ENCODE measurements around the gene HS6ST3.

HS6ST3 gene

DNA sequence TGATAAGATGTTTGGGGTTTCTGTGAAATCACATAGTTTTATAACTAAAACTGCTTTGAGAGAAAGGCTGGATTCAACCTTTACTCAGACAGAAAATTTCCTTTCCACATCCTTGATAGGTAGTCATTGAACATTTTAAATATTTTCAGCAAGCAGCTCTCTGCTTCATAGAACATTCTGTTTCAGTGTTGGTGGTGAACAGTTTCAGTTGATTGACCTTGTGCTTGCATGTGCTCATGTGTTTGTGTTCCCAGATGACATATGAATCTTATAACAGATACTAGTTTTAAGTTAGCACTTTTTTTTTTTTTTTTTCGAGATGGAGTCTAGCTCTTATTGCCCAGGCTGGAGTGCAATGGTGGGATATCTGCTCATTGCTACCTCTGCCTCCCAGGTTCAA, 290.1 kb downstream of the HS6ST3 start:
- intact Hi-C loops (cut with DNase I; ENCODE audit: low total_unique reads): no loop called here
- H3K27ac ChIP-seq: no peak overlapping the region
- H3K36me3 ChIP-seq: no peaks in the 10 kb centered on the region
- TF ChIP-seq, protein P1, sequence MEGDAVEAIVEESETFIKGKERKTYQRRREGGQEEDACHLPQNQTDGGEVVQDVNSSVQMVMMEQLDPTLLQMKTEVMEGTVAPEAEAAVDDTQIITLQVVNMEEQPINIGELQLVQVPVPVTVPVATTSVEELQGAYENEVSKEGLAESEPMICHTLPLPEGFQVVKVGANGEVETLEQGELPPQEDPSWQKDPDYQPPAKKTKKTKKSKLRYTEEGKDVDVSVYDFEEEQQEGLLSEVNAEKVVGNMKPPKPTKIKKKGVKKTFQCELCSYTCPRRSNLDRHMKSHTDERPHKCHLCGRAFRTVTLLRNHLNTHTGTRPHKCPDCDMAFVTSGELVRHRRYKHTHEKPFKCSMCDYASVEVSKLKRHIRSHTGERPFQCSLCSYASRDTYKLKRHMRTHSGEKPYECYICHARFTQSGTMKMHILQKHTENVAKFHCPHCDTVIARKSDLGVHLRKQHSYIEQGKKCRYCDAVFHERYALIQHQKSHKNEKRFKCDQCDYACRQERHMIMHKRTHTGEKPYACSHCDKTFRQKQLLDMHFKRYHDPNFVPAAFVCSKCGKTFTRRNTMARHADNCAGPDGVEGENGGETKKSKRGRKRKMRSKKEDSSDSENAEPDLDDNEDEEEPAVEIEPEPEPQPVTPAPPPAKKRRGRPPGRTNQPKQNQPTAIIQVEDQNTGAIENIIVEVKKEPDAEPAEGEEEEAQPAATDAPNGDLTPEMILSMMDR (IDR thresholded peaks at IDR 0.05): no peak
- H3K4me1 ChIP-seq: no peaks in the 10 kb centered on the region
- H3K9me3 ChIP-seq: no peaks in the 10 kb centered on the region
- no peak for DNase-seq
- no peaks in the 10 kb centered on the region for H3K27me3 ChIP-seq
- H3K4me3 ChIP-seq: no peak overlapping the region

- H3K36me3 ChIP-seq: no peaks in the 10 kb centered on the region
- TF ChIP-seq, protein P1 (IDR thresholded peaks at IDR 0.05): no peak
- no peaks in the 10 kb centered on the region for H3K9me3 ChIP-seq
- no peaks in the 10 kb centered on the region for H3K27me3 ChIP-seq
- H3K4me3 ChIP-seq: no peak overlapping the region
- H3K27ac ChIP-seq: no peak overlapping the region
- intact Hi-C loops (cut with DNase I; ENCODE audit: low total_unique reads): no loop called here
- DNase-seq: no peak
- H3K4me1 ChIP-seq: no peaks in the 10 kb centered on the region
Observed at GRCh38 chr13:96381681-96382080, 291.8 kb downstream of the HS6ST3 start.

DNA sequence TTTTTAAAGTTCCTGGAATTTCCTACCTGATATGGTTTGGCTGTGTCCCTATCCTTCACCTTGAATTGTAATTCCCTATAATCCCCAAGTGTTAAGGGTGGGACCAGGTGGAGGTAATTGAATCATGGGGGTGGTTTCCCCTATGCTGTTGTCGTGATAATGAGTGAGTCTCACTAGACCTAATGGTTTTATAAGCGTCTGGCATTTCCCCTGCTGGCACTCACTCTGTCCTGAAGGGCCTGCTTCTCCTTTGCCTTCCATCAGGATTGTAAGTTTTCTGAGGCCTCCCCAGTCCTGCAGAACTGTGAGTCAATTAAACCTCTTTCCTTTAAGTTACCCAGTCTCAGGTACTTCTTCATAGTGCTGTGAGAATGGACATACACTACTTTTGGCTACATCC, 298.7 kb downstream of the HS6ST3 start:
- H3K4me3 ChIP-seq: no peak overlapping the region
- TF ChIP-seq, protein P1 (IDR thresholded peaks at IDR 0.05): no peak
- no peaks in the 10 kb centered on the region for H3K36me3 ChIP-seq
- no peak for DNase-seq
- no peaks in the 10 kb centered on the region for H3K9me3 ChIP-seq
- intact Hi-C loops (cut with DNase I; ENCODE audit: low total_unique reads): no loop called here
- no peaks in the 10 kb centered on the region for H3K4me1 ChIP-seq
- no peaks in the 10 kb centered on the region for H3K27me3 ChIP-seq
- no peak overlapping the region for H3K27ac ChIP-seq

GRCh38 chr13:96391606-96392005, 301.7 kb downstream of the HS6ST3 start:
- Histone ChIP-seq H3K27me3 (no peaks in the 10 kb centered on the region), H3K27ac (no peak overlapping the region), H3K9me3 (no peaks in the 10 kb centered on the region), H3K36me3 (no peaks in the 10 kb centered on the region), H3K4me1 (no peaks in the 10 kb centered on the region), H3K4me3 (no peak overlapping the region)
- no peak for DNase-seq
- TF ChIP-seq, protein P1 (IDR thresholded peaks at IDR 0.05): no peak
- intact Hi-C loops (cut with DNase I; ENCODE audit: low total_unique reads): no loop called here

GRCh38 chr13:96397807-96398206, 307.9 kb downstream of the HS6ST3 start:
- DNase-seq: no peak
- Histone ChIP-seq H3K4me1 (no peaks in the 10 kb centered on the region), H3K36me3 (no peaks in the 10 kb centered on the region), H3K9me3 (no peaks in the 10 kb centered on the region), H3K4me3 (no peak overlapping the region), H3K27me3 (no peaks in the 10 kb centered on the region), H3K27ac (no peak overlapping the region)
- intact Hi-C loops (cut with DNase I; ENCODE audit: low total_unique reads): no loop called here
- TF ChIP-seq, protein P1 (IDR thresholded peaks at IDR 0.05): no peak

- H3K36me3 ChIP-seq: no peaks in the 10 kb centered on the region
- H3K27me3 ChIP-seq: no peaks in the 10 kb centered on the region
- no peak overlapping the region for H3K27ac ChIP-seq
- H3K9me3 ChIP-seq: no peaks in the 10 kb centered on the region
- no peaks in the 10 kb centered on the region for H3K4me1 ChIP-seq
- intact Hi-C loops (cut with DNase I; ENCODE audit: low total_unique reads): no loop called here
- H3K4me3 ChIP-seq: no peak overlapping the region
- TF ChIP-seq, protein P1 (IDR thresholded peaks at IDR 0.05): no peak
- DNase-seq: no peak
Observed at GRCh38 chr13:96398486-96398885, 308.6 kb downstream of the HS6ST3 start.

Measured in tibial artery (tissue), 4 donors.